SK-N-SH (cell line): ENCODE data around the gene RBMX.

ENCODE experiments used
- CTCF ChIP-seq: fragments of 200-600 bp; sonication (generic); IDR thresholded peaks from 2 replicates; pipeline ENCODE4 v1.6.1; 2017; ENCODE audit warnings: antibody characterized with exemption, mild to moderate bottlenecking, moderate library complexity
- EP300 ChIP-seq, 2 experiments: IDR thresholded peaks; 2 replicates each; pipeline versions ENCODE4 v1.4.0 to v1.6.1; 2012; ENCODE audit warnings: borderline replicate concordance in 1 of 2, low read depth in 1 of 2, low read length in 1 of 2
- NFIC ChIP-seq: IDR thresholded peaks from 2 replicates; pipeline ENCODE4 v1.4.0; 2012; ENCODE audit warnings: borderline replicate concordance
- PBX3 ChIP-seq: IDR thresholded peaks from 2 replicates; pipeline ENCODE4; 2012
- POLR2AphosphoS5 ChIP-seq: IDR thresholded peaks from 2 replicates; pipeline ENCODE4 v1.6.1; 2012; ENCODE audit warnings: low read depth, low read length
- RAD21 ChIP-seq: IDR thresholded peaks from 2 replicates; pipeline ENCODE4 v1.6.1; 2012; ENCODE audit warnings: mild to moderate bottlenecking, low read length
- RCOR1 ChIP-seq: fragments of 150-350 bp; IDR thresholded peaks from 2 replicates; pipeline ENCODE4 v1.6.1; 2017; ENCODE audit warnings: antibody characterized with exemption, low read length
- RFX5 ChIP-seq: IDR thresholded peaks from 2 replicates; pipeline ENCODE4 v1.6.1; 2012; ENCODE audit warnings: mild to moderate bottlenecking, improper control_type of control experiment, low read length
- TAF1 ChIP-seq: IDR thresholded peaks from 2 replicates; pipeline ENCODE4 v1.6.1; 2012; ENCODE audit warnings: low read depth, mild to moderate bottlenecking, low read length, moderate library complexity, borderline replicate concordance
- TEAD4 ChIP-seq: IDR thresholded peaks from 2 replicates; pipeline ENCODE4 v1.4.0; 2012; ENCODE audit warnings: mild to moderate bottlenecking, borderline replicate concordance; ENCODE audit not compliant: insufficient read depth
- USF1 ChIP-seq: IDR thresholded peaks from 2 replicates; pipeline ENCODE4 v1.4.0; 2012; ENCODE audit warnings: low read depth, borderline replicate concordance
- YY1 ChIP-seq: IDR thresholded peaks from 2 replicates; pipeline ENCODE4 v1.4.0; 2012; ENCODE audit warnings: low read depth, mild to moderate bottlenecking
- TF ChIP-seq, protein P1 (sequence below): fragments of 150-350 bp; IDR thresholded peaks from 2 replicates; pipeline ENCODE4 v1.6.1; 2017; ENCODE audit warnings: antibody characterized with exemption, low read length, low read depth, borderline replicate concordance
- TF ChIP-seq, protein P2 (sequence below): IDR thresholded peaks from 2 replicates; pipeline ENCODE4 v1.4.0; 2012; ENCODE audit warnings: low read depth

- TF ChIP-seq CTCF (no peak), YY1 (no peak), RFX5 (no peak), EP300 (IDR thresholded peaks at IDR 0.05; ENCODE audit: borderline replicate concordance in 1 of 2, low read depth in 1 of 2, low read length in 1 of 2) (no peak), TAF1 (no peak), USF1 (no peak), POLR2AphosphoS5 (no peak), RAD21 (no peak), NFIC (no peak), PBX3 (no peak), TEAD4 (no peak), RCOR1 (no peak)
- TF ChIP-seq, protein P1, sequence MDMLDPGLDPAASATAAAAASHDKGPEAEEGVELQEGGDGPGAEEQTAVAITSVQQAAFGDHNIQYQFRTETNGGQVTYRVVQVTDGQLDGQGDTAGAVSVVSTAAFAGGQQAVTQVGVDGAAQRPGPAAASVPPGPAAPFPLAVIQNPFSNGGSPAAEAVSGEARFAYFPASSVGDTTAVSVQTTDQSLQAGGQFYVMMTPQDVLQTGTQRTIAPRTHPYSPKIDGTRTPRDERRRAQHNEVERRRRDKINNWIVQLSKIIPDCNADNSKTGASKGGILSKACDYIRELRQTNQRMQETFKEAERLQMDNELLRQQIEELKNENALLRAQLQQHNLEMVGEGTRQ = no peak
- TF ChIP-seq, protein P2, sequence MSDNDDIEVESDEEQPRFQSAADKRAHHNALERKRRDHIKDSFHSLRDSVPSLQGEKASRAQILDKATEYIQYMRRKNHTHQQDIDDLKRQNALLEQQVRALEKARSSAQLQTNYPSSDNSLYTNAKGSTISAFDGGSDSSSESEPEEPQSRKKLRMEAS = no peak
These were observed 13.0 kb downstream of the RBMX start for GRCh38 chrX:136867518-136867917.
